OCI-LY1 (cell line): ENCODE measurements around the gene MCM10.

Experiments
- H2AFZ ChIP-seq: fragments of 200-600 bp; sonication (generic), shearing (Covaris generic); 2 replicates; pipeline ENCODE4 v1.6.0; 2014; ENCODE audit warnings: antibody characterized with exemption, mild to moderate bottlenecking, low read length
- H3F3A ChIP-seq: fragments of 200-600 bp; sonication (generic), shearing (Covaris generic); 2 replicates; pipeline ENCODE4 v1.6.0; 2014; ENCODE audit warnings: mild to moderate bottlenecking, antibody characterized with exemption, low read length, moderate library complexity; ENCODE audit not compliant: insufficient read depth
- H3K27ac ChIP-seq: fragments of 200-600 bp; sonication (generic); 2 replicates; pipeline ENCODE4 v1.5.1; 2014; ENCODE audit warnings: low read length, mixed run types, mild to moderate bottlenecking, low read depth; ENCODE audit not compliant: poor library complexity, severe bottlenecking
- H3K27me3 ChIP-seq: fragments of 200-600 bp; sonication (generic); 2 replicates; pipeline ENCODE4 v1.6.0; 2014; ENCODE audit warnings: antibody characterized with exemption, mild to moderate bottlenecking, low read length, moderate library complexity; ENCODE audit not compliant: insufficient read depth
- H3K36me3 ChIP-seq: fragments of 200-600 bp; sonication (generic); 2 replicates; pipeline ENCODE4 v1.6.1; 2014; ENCODE audit warnings: mild to moderate bottlenecking, antibody characterized with exemption, low read length, moderate library complexity, mixed read lengths; ENCODE audit not compliant: insufficient read depth
- H3K4me1 ChIP-seq: fragments of 200-600 bp; sonication (generic); 2 replicates; pipeline ENCODE4 v1.5.1; 2014; ENCODE audit warnings: mild to moderate bottlenecking, low read length, moderate library complexity; ENCODE audit not compliant: insufficient read depth, severe bottlenecking
- H3K4me2 ChIP-seq: fragments of 200-600 bp; sonication (generic), shearing (Covaris generic); 2 replicates; pipeline ENCODE4 v1.6.1; 2014; ENCODE audit warnings: low read length
- H3K4me3 ChIP-seq: fragments of 200-600 bp; sonication (generic); 2 replicates; pipeline ENCODE4 v1.5.1; 2014; ENCODE audit warnings: low read length, low read depth, mild to moderate bottlenecking, mixed read lengths; ENCODE audit not compliant: poor library complexity, severe bottlenecking
- H3K79me2 ChIP-seq: fragments of 200-600 bp; shearing (Covaris generic); 2 replicates; pipeline ENCODE4 v1.6.1; 2016; ENCODE audit warnings: mixed run types, low read length, mixed read lengths; ENCODE audit not compliant: insufficient read depth
- H3K9ac ChIP-seq: fragments of 200-600 bp; sonication (generic), shearing (Covaris generic); 2 replicates; pipeline ENCODE4 v1.6.1; 2014; ENCODE audit warnings: mild to moderate bottlenecking, low read length, mixed read lengths
- H3K9me2 ChIP-seq: fragments of 200-600 bp; sonication (generic), shearing (Covaris generic); 2 replicates; pipeline ENCODE4 v1.6.1; 2014; ENCODE audit warnings: low read depth, mild to moderate bottlenecking, low read length, mixed read lengths
- H3K9me3 ChIP-seq: fragments of 200-600 bp; shearing (Covaris generic); 2 replicates; pipeline ENCODE4 v1.6.1; 2014; ENCODE audit warnings: low read length, mixed read lengths
- H4K20me1 ChIP-seq: fragments of 200-600 bp; sonication (generic), shearing (Covaris generic); 2 replicates; pipeline ENCODE4 v1.6.0; 2016; ENCODE audit warnings: mild to moderate bottlenecking, low read length; ENCODE audit not compliant: insufficient read depth
- CTCF ChIP-seq: fragments of 200-600 bp; sonication (generic), shearing (Covaris generic); IDR thresholded peaks from 2 replicates; pipeline ENCODE4 v1.5.1; 2017; ENCODE audit warnings: mild to moderate bottlenecking, antibody characterized with exemption, low read length, moderate library complexity, mixed read lengths
- EZH2 ChIP-seq: fragments of 200-600 bp; sonication (generic), shearing (Covaris generic); IDR thresholded peaks from 2 replicates; pipeline ENCODE4 v1.8.0; 2017; ENCODE audit warnings: borderline replicate concordance, mixed run types, mild to moderate bottlenecking, antibody characterized with exemption, low read length, moderate library complexity, mixed read lengths

The MCM10 gene

DNA sequence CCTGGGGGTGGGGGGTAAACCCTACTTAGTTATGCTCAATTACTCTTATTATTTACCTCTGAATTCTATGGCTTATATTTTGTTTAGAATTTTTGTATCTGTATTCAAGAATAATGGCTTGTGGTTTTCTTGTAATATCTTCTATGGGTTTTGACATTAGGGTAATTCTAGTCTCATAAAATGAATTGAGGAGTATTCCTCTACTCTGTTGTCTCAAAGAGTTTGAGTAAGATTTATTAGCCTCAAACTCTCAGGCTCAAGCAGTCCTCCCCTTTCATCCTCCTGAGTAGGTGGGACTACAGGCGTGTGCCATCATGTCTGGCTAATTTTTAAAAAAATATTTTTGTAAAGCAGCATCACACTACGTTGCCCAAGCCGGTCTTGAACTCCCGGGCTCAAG is 92.4 kb downstream of the MCM10 start:
- Histone ChIP-seq H3K27ac (no peak overlapping the region), H3K9me3 (no peaks in the 10 kb centered on the region), H3K36me3 (no peaks in the 10 kb centered on the region), H3K79me2 (no peaks in the 10 kb centered on the region), H3K4me1 (no peaks in the 10 kb centered on the region), H3K4me2 (no peak overlapping the region), H4K20me1 (no peaks in the 10 kb centered on the region), H2AFZ (no peak overlapping the region), H3K27me3 (peaks cover 3% of the 10 kb centered on the region; the same call in 1 of the 2 replicates), H3K4me3 (no peak overlapping the region), H3F3A (no peaks in the 10 kb centered on the region), H3K9me2 (no peaks in the 10 kb centered on the region), H3K9ac (no peak overlapping the region)
- no peak for TF ChIP-seq EZH2
- TF ChIP-seq CTCF = no peak

GRCh38 chr10:13256627-13257026 is 95.3 kb downstream of the MCM10 start:
- Histone ChIP-seq H3K9ac (no peak overlapping the region), H3K4me1 (no peaks in the 10 kb centered on the region), H2AFZ (no peak overlapping the region), H3F3A (no peaks in the 10 kb centered on the region), H4K20me1 (no peaks in the 10 kb centered on the region), H3K9me2 (no peaks in the 10 kb centered on the region), H3K4me3 (no peak overlapping the region), H3K27me3 (no peaks in the 10 kb centered on the region), H3K9me3 (no peaks in the 10 kb centered on the region), H3K4me2 (no peak overlapping the region), H3K79me2 (no peaks in the 10 kb centered on the region), H3K27ac (no peak overlapping the region), H3K36me3 (no peaks in the 10 kb centered on the region)
- TF ChIP-seq EZH2 (no peak), CTCF (no peak)

- Histone ChIP-seq H2AFZ (no peak overlapping the region), H4K20me1 (no peaks in the 10 kb centered on the region), H3K4me1 (no peaks in the 10 kb centered on the region), H3K27ac (no peak overlapping the region), H3K79me2 (no peaks in the 10 kb centered on the region), H3F3A (no peaks in the 10 kb centered on the region), H3K4me2 (no peak overlapping the region), H3K36me3 (no peaks in the 10 kb centered on the region), H3K4me3 (no peak overlapping the region), H3K9me3 (no peaks in the 10 kb centered on the region), H3K9ac (no peak overlapping the region), H3K27me3 (no peaks in the 10 kb centered on the region), H3K9me2 (no peaks in the 10 kb centered on the region)
- TF ChIP-seq EZH2 = no peak
- TF ChIP-seq CTCF = no peak
Observed at GRCh38 chr10:13257621-13258140, 96.3 kb downstream of the MCM10 start.
